DND-41 (cell line): ENCODE data around the gene NT5DC3.

ENCODE experiments used
- ATAC-seq: fragments of 200-7000 bp; cut with Tn5 transposase; 3 replicates; pipeline ENCODE4 v1.9.1; 2021; ENCODE audit warnings: low read depth; ENCODE audit not compliant: insufficient read depth
- DNase-seq: peaks from one replicate; pipeline ENCODE4 v3.0.0-alpha.2; 2020
- H2AFZ ChIP-seq: 2 replicates; pipeline ENCODE4 v1.6.0; 2012; ENCODE audit warnings: low read depth, low read length
- H3K27ac ChIP-seq: 2 replicates; pipeline ENCODE4 v1.5.1; 2012; ENCODE audit warnings: low read length, inconsistent platforms
- H3K27me3 ChIP-seq: fragments of 200-600 bp; sonication (generic); 2 replicates; pipeline ENCODE4 v1.6.0; 2012; ENCODE audit warnings: low read length, mild to moderate bottlenecking, inconsistent platforms; ENCODE audit not compliant: insufficient read depth, poor library complexity
- H3K36me3 ChIP-seq: 2 replicates; pipeline ENCODE4 v1.5.1; 2012; ENCODE audit warnings: low read length, inconsistent platforms; ENCODE audit not compliant: insufficient read depth
- H3K4me1 ChIP-seq: 2 replicates; pipeline ENCODE4 v1.5.1; 2012; ENCODE audit warnings: mild to moderate bottlenecking, low read length; ENCODE audit not compliant: insufficient read depth
- H3K4me2 ChIP-seq: 2 replicates; pipeline ENCODE4 v1.6.0; 2012; ENCODE audit warnings: mild to moderate bottlenecking, moderate library complexity, low read length, inconsistent platforms; ENCODE audit not compliant: insufficient read depth
- H3K4me3 ChIP-seq, 2 experiments: fragments of 200-600 bp in 1 of 2; shearing (Covaris generic) in 1 of 2; 2 replicates each; pipeline ENCODE4 v1.5.1; 2012 to 2016; ENCODE audit warnings: inconsistent platforms in 2 of 2, low read length in 2 of 2, mild to moderate bottlenecking in 2 of 2, low read depth in 1 of 2, moderate library complexity in 1 of 2
- H3K79me2 ChIP-seq: 2 replicates; pipeline ENCODE4 v1.6.0; 2012; ENCODE audit warnings: low read length, inconsistent platforms; ENCODE audit not compliant: insufficient read depth
- H3K9ac ChIP-seq: 2 replicates; pipeline ENCODE4 v1.6.0; 2012; ENCODE audit warnings: low read depth, mild to moderate bottlenecking, inconsistent platforms, low read length, moderate library complexity
- H3K9me3 ChIP-seq: 2 replicates; pipeline ENCODE4 v1.5.1; 2012; ENCODE audit warnings: low read length, moderate library complexity, mild to moderate bottlenecking, inconsistent platforms; ENCODE audit not compliant: insufficient read depth, severe bottlenecking
- H4K20me1 ChIP-seq: 2 replicates; pipeline ENCODE4 v1.6.0; 2012; ENCODE audit warnings: low read length; ENCODE audit not compliant: insufficient read depth
- CTCF ChIP-seq: IDR thresholded peaks from 2 replicates; pipeline ENCODE4 v1.5.1; 2012; ENCODE audit warnings: borderline replicate concordance, low read length, moderate library complexity, mild to moderate bottlenecking; ENCODE audit not compliant: poor library complexity, severe bottlenecking; ENCODE audit errors: extremely low read depth
- EZH2 ChIP-seq: IDR thresholded peaks from 3 replicates; pipeline ENCODE4 v1.6.1; 2012; ENCODE audit warnings: borderline replicate concordance, low read depth, mild to moderate bottlenecking, moderate library complexity, low read length, inconsistent platforms; ENCODE audit not compliant: severe bottlenecking

NT5DC3 gene

GRCh38 chr12:103852498-103852997 lies 11.5 kb upstream of the NT5DC3 start:
- ATAC-seq (no peak), DNase-seq (no peak)
- TF ChIP-seq CTCF (no peak), EZH2 (no peak)
- peaks cover 9% of the 10 kb centered on the region for H3K27me3 ChIP-seq
- H3K4me2 ChIP-seq, result no peak overlapping the region
- H3K79me2 ChIP-seq, result no peaks in the 10 kb centered on the region
- no peaks in the 10 kb centered on the region for H3K36me3 ChIP-seq
- no peaks in the 10 kb centered on the region for H4K20me1 ChIP-seq
- H2AFZ ChIP-seq, result no peak overlapping the region
- H3K9me3 ChIP-seq, result no peaks in the 10 kb centered on the region
- no peak overlapping the region for H3K9ac ChIP-seq
- no peak overlapping the region for H3K4me3 ChIP-seq
- no peaks in the 10 kb centered on the region for H3K4me1 ChIP-seq
- H3K27ac ChIP-seq, result no peak overlapping the region

- H3K9me3 ChIP-seq, result no peaks in the 10 kb centered on the region
- no peaks in the 10 kb centered on the region for H3K4me1 ChIP-seq
- H3K79me2 ChIP-seq, result no peaks in the 10 kb centered on the region
- H3K36me3 ChIP-seq, result no peaks in the 10 kb centered on the region
- no peaks in the 10 kb centered on the region for H4K20me1 ChIP-seq
- TF ChIP-seq CTCF, result no peak
- TF ChIP-seq EZH2, result no peak
- DNase-seq (no peak), ATAC-seq (no peak)
- H2AFZ ChIP-seq, result no peak overlapping the region
- H3K4me3 ChIP-seq, result no peak overlapping the region
- H3K27ac ChIP-seq, result no peak overlapping the region
- H3K9ac ChIP-seq, result no peak overlapping the region
- H3K4me2 ChIP-seq, result no peak overlapping the region
- H3K27me3 ChIP-seq, result peaks cover 9% of the 10 kb centered on the region
Measured at GRCh38 chr12:103851127-103851526, 10.1 kb upstream of the NT5DC3 start.

- Histone ChIP-seq H3K27me3 (peaks cover 9% of the 10 kb centered on the region), H3K36me3 (no peaks in the 10 kb centered on the region), H3K79me2 (no peaks in the 10 kb centered on the region), H3K4me2 (no peak overlapping the region), H3K4me3 (no peak overlapping the region), H3K27ac (no peak overlapping the region), H3K9me3 (no peaks in the 10 kb centered on the region), H3K9ac (no peak overlapping the region), H2AFZ (no peak overlapping the region), H4K20me1 (no peaks in the 10 kb centered on the region), H3K4me1 (no peaks in the 10 kb centered on the region)
- DNase-seq (no peak), ATAC-seq (no peak)
- TF ChIP-seq EZH2 (no peak), CTCF (no peak)
Measured at GRCh38 chr12:103850429-103850828, 9.4 kb upstream of the NT5DC3 start.

- Histone ChIP-seq H3K27me3 (peaks cover 13% of the 10 kb centered on the region), H2AFZ (no peak overlapping the region), H3K4me1 (no peaks in the 10 kb centered on the region), H3K9ac (no peak overlapping the region), H3K79me2 (no peaks in the 10 kb centered on the region), H3K27ac (no peak overlapping the region), H3K4me2 (no peak overlapping the region), H4K20me1 (no peaks in the 10 kb centered on the region), H3K36me3 (no peaks in the 10 kb centered on the region), H3K4me3 (no peak overlapping the region), H3K9me3 (no peaks in the 10 kb centered on the region)
- no peak for ATAC-seq
- TF ChIP-seq EZH2 (no peak), CTCF (no peak)
- no peak for DNase-seq
Measured at GRCh38 chr12:103848917-103849491, 8.0 kb upstream of the NT5DC3 start.
